Peyer's patch (tissue), 4 donors: Measurements from ENCODE around the gene HNRNPH2. TPM values are rescaled to one million over a fixed set of nuclear protein-coding genes. Genes with fewer than 3 reads are reported as not detected.

ENCODE experiments used
- DNase-seq, 3 donors: peaks; one replicate each; pipeline ENCODE4 v3.0.0-alpha.2; 2017 to 2019
- H3K27ac ChIP-seq, 4 donors: fragments of 200-600 bp; sonication (generic); one replicate each; pipeline ENCODE4 v1.5.1; 2016 to 2019
- H3K27me3 ChIP-seq, 2 donors: fragments of 200-600 bp; sonication (generic); one replicate each; pipeline ENCODE4 v1.5.1; 2019
- H3K36me3 ChIP-seq, 3 donors: fragments of 200-600 bp; sonication (generic); one replicate each; pipeline ENCODE4 v1.5.1; 2016 to 2019
- H3K4me1 ChIP-seq, 4 donors: fragments of 200-600 bp; sonication (generic); one replicate each; pipeline ENCODE4 v1.5.1; 2016 to 2019
- H3K4me3 ChIP-seq, 4 donors: fragments of 200-600 bp; sonication (generic); 1 replicate in 3 of 4; 2 replicates in 1 of 4; pipeline ENCODE4 v1.5.1; 2016 to 2019; ENCODE audit warnings: mild to moderate bottlenecking in 1 of 4
- H3K9me3 ChIP-seq, 4 donors: fragments of 200-600 bp; sonication (generic); one replicate each; pipeline ENCODE4 v1.5.1; 2016 to 2019; ENCODE audit warnings: mild to moderate bottlenecking in 1 of 4
- CTCF ChIP-seq, 6 experiments: fragments of 450-650 bp in 4 of 6; fragments of 200-600 bp in 2 of 6; sonication (generic) in 1 of 6; IDR thresholded peaks; one replicate each; pipeline ENCODE4 v1.5.1; 2017 to 2019; ENCODE audit warnings: antibody characterized with exemption in 6 of 6, mild to moderate bottlenecking in 3 of 6, moderate library complexity in 1 of 6
- POLR2A ChIP-seq, 2 donors: fragments of 450-650 bp; IDR thresholded peaks; one replicate each; pipeline ENCODE4 v1.5.1; 2017; ENCODE audit warnings: antibody characterized with exemption in 2 of 2, mild to moderate bottlenecking in 2 of 2, moderate library complexity in 2 of 2
- total RNA-seq, 4 donors: library from RNA; depleted of rRNA; stranded (reverse); fragments of >200 nt; gene quantifications; one replicate each; pipeline ENCODE4 v1.1.0, GENCODE V29; 2016

Gene HNRNPH2
- total RNA-seq, 4 donors from 2014 or later: 29.4 to 64.5 (median 43.1) TPM

DNA sequence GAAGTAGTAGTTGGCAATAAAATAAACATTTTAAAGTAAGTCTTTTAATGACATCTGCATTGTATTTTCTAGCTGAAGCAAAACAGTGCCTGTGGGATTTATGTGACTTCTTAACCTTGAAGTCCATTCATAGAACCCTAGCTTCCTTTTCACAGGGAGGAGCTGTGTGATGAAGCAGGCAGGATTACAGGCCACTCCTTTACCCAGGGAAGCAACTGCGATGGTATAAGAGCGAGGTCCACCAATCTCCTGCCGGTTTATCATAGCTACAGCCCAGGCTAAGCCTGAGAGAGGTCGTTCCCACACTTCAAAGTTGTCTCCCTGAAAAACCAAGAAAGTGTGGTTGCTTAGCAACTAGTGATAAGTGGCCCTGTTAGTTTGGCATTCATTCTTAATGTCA, 10.2 kb upstream of the HNRNPH2 start:
- Histone ChIP-seq H3K4me1 (no peaks in the 10 kb centered on the region), H3K27me3 (no peaks in the 10 kb centered on the region), H3K9me3 (no peaks in the 10 kb centered on the region), H3K4me3 (no peak overlapping the region), H3K36me3 (no peaks in the 10 kb centered on the region), H3K27ac (no peak overlapping the region)
- DNase-seq: no peak
- TF ChIP-seq CTCF (IDR thresholded peaks at IDR 0.05) (no peak), POLR2A (IDR thresholded peaks at IDR 0.05) (no peak)

GRCh38 chrX:101398694-101399093, 9.3 kb upstream of the HNRNPH2 start:
- no peak for TF ChIP-seq CTCF (IDR thresholded peaks at IDR 0.05)
- TF ChIP-seq POLR2A (IDR thresholded peaks at IDR 0.05): no peak
- H3K4me1 ChIP-seq: no peaks in the 10 kb centered on the region
- H3K4me3 ChIP-seq: no peak overlapping the region
- no peaks in the 10 kb centered on the region for H3K27me3 ChIP-seq
- H3K27ac ChIP-seq: no peak overlapping the region
- H3K36me3 ChIP-seq: no peaks in the 10 kb centered on the region
- DNase-seq: no peak
- no peaks in the 10 kb centered on the region for H3K9me3 ChIP-seq

- no peaks in the 10 kb centered on the region for H3K4me1 ChIP-seq
- no peaks in the 10 kb centered on the region for H3K36me3 ChIP-seq
- H3K4me3 ChIP-seq: no peak overlapping the region
- H3K27me3 ChIP-seq: no peaks in the 10 kb centered on the region
- H3K9me3 ChIP-seq: no peaks in the 10 kb centered on the region
- no peak for TF ChIP-seq CTCF (IDR thresholded peaks at IDR 0.05)
- no peak for TF ChIP-seq POLR2A (IDR thresholded peaks at IDR 0.05)
- H3K27ac ChIP-seq: no peak overlapping the region
- DNase-seq: no peak
Observed at GRCh38 chrX:101399825-101400224, 8.2 kb upstream of the HNRNPH2 start.

DNA sequence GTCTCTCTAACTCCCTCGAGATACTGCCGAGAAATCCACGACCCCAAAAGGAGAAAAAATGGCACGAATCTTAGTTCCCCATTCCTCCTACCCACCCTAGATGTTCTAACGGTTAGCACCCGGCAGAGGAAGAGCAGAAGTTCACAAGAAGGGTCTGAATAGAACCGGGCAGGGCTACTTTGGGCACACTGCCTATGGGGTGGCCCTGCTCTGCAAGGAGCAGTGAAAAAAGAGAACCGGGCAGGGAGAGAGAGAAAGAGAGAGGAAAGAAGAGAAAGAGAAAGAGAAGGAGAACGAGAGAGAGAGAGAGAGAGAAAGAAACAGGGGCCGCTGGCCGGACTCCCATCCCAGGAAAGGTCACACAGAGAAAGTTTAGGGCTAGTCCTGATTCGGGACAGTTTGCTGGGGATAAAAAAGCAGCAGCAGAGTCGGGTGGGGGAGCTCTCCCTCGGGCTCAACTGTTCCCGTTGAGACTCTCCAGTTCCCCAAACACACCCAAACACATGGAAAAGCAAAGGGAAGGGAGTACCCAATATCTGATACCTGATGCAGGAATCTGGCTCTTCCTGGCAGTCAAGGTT, 765 bp upstream of the HNRNPH2 start:
- TF ChIP-seq POLR2A (IDR thresholded peaks at IDR 0.05) (no peak), CTCF (IDR thresholded peaks at IDR 0.05) (no peak)
- peaks cover 0 to 10% (median 0%) of the 10 kb centered on the region in 4 donors for H3K4me1 ChIP-seq
- H3K36me3 ChIP-seq: peaks cover 0 to 5% (median 0%) of the 10 kb centered on the region in 3 donors
- peak overlapping the region; percentile 82 to 99 (median 94) for H3K27ac ChIP-seq
- H3K4me3 ChIP-seq: peak overlapping the region; percentile 51 to 75 (median 62)
- no peak for DNase-seq
- H3K9me3 ChIP-seq: no peaks in the 10 kb centered on the region
- H3K27me3 ChIP-seq: no peaks in the 10 kb centered on the region

- DNase-seq: no peak
- Histone ChIP-seq H3K36me3 (peaks cover 0 to 14% (median 0%) of the 10 kb centered on the region in 3 donors), H3K27me3 (no peaks in the 10 kb centered on the region), H3K4me3 (peak overlapping the region; percentile 51 to 75 (median 62)), H3K27ac (peak overlapping the region; percentile 82 to 99 (median 94)), H3K4me1 (peaks cover 0 to 10% (median 0%) of the 10 kb centered on the region in 4 donors), H3K9me3 (no peaks in the 10 kb centered on the region)
- TF ChIP-seq POLR2A (IDR thresholded peaks at IDR 0.05) (no peak), CTCF (IDR thresholded peaks at IDR 0.05) (no peak)
Observed at GRCh38 chrX:101408532-101408841, 465 bp downstream of the HNRNPH2 start.

- DNase-seq: no peak
- TF ChIP-seq CTCF (IDR thresholded peaks at IDR 0.05): no peak
- TF ChIP-seq POLR2A (IDR thresholded peaks at IDR 0.05): no peak
- peaks cover 0 to 10% (median 0%) of the 10 kb centered on the region in 4 donors for H3K4me1 ChIP-seq
Observed at GRCh38 chrX:101409043-101409442, 1.0 kb downstream of the HNRNPH2 start.

More at GRCh38 chrX:101409043-101409442, 1.0 kb downstream of the HNRNPH2 start:
- no peaks in the 10 kb centered on the region for H3K27me3 ChIP-seq
- H3K36me3 ChIP-seq: peaks cover 0 to 14% (median 0%) of the 10 kb centered on the region in 3 donors
- H3K4me3 ChIP-seq: peak overlapping the region; percentile 51 to 75 (median 62)
- no peaks in the 10 kb centered on the region for H3K9me3 ChIP-seq
- peak overlapping the region; percentile 82 to 99 (median 94) for H3K27ac ChIP-seq
